HG02981 (cell line): ENCODE data around the gene TRIM44.
"Not testable (repeated sequence)": the region's sequence is repeated elsewhere in the genome, so short reads cannot be mapped to it uniquely, and the experiment has no call there.

Experiments used
- ATAC-seq: cut with Tn5 transposase; IDR thresholded peaks from one replicate; pipeline ENCODE4 v1.9.1; 2021; ENCODE audit warnings: mild to moderate bottlenecking, moderate library complexity; ENCODE audit not compliant: unreplicated experiment

The TRIM44 gene

DNA sequence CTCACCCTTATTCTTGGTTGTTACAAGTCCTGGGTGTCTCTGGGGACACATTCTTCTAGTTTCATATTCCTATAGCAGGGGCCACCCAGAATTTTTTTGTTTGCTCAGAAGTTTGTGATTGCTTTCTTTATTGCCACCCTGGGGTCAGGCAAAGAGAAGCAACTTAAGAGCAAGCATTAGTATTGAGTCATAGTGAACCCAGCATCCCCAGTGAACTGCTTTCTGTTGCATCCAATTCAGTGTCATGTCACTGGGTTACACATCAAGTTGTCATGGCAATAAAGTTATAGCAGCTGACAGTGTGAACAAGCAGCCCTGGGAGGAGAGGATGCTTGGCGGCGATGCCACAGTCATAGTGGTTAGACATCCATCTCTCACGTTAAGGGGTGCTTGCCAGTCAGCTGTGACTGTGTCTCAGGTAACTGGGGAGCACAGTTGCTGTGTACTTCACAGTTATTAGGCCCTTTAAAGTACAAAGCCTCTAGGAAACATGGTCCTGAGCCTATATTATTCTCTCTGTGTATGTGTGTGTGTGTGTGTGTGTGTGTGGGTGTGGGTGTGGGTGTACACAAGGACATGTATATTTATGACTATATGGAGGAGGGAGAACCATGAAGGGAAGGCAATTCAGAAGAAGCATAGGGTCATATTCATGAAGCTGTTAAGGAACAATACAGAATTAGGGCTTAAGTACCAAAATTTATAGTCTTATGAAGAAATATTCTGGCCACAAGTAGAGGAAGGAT is 52.5 kb downstream of the TRIM44 start:
- ATAC-seq = peak; percentile 88

DNA sequence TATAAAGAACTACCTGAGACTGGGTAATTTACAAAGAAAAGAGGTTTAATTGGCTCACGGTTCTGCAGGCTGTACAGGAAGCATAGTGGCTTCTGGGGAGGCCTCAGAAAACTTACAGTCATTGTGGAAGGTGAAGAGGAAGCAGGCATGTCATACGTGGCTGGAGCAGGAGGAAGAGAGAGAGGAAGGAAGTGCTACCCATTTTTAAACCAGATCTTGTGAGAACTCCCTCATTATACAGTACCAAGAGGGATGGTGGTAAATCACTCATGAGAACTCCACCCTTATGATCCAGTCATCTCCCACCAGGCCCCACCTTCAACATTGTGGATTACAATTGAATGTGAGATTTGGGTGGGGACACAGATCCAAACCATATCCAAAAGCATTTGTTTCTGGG is 53.1 kb downstream of the TRIM44 start:
- ATAC-seq = not testable (repeated sequence)

DNA sequence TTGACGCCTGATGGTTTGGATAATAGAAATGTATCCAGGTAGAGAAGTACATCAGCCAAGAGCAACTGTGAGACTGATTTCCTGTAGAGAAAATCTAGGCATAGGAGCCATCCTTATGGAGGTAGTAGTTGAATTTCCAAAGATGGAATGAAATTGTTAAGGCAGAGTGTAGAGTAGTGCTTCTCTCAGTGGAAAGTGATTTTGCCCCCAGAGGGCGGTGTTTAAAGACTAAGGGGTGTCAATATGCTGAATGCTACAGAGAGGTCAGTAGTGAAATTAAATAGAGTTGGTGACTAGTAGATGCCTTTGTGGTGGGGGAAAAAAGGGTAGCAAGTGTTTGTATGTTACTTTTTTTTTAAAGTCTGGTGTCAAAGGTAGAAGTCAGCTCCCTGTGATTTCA is 54.5 kb downstream of the TRIM44 start:
- no peak for ATAC-seq

DNA sequence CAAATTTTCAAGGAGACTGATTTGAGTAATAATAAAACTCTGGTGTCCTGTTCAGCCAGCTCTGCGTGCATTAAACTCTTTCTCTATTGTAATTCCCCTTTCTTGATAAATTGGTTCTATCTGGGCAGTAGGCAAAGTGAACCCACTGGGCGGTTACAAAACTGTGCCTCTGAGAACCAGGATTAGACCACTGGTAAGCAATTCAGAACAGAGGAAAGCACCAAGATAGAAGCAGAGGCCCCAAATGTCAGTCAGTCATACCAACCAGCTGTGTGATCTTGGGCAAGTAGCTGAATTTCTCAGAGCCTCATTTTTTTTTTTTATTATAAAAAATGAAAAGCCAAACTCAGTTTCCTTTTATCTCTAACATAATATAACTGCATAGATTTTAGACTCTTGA is 54.9 kb downstream of the TRIM44 start:
- no peak for ATAC-seq

DNA sequence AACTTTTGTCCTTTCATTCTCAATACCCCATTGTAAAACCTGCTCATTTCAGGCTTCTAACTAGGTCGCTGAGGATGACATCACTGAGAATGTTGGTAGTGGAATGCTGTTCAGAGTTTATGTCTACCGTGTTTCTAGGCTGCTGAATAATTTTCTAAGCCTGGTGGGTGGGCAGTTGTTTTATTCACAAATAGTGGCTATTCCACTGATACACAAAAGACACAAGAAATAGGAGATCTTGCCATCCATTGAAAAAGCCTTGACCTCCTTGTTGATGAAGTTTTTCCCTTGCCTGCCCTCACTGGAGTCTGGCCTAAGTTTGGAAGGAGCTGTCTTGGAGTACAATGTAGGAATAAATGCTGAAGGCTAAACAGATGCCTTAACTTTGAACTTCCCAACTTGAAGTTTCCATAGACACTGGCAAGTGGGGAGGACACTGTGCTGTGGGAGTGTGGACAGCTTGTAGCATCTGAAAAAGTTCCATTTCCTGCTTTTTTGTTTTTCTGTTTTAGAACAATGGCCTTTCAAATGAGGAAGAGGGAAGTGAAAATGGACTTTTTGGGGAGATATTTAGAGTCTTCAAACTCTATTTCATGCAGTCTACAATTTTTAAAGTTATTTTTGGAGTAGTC is 59.2 kb downstream of the TRIM44 start:
- ATAC-seq = no peak

DNA sequence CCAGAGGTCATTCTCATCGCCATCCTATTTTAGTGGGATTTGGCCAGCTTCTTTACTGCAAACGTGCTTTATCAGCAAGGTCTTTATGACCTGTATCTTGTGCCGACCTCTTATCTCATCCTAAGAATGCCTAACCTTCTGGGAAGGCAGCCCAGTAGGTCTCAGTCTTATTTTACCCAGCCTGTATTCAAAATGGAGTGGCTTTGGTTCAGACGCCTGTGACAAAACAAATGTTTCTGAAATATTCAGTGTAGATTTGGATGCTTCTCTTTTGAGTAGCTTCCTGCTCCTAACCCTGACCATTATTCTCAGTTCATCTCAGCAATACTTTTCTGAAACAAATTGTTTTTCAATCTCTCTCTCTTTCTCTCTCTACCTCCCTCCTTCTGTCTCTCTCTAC is 60.1 kb downstream of the TRIM44 start:
- no peak for ATAC-seq

DNA sequence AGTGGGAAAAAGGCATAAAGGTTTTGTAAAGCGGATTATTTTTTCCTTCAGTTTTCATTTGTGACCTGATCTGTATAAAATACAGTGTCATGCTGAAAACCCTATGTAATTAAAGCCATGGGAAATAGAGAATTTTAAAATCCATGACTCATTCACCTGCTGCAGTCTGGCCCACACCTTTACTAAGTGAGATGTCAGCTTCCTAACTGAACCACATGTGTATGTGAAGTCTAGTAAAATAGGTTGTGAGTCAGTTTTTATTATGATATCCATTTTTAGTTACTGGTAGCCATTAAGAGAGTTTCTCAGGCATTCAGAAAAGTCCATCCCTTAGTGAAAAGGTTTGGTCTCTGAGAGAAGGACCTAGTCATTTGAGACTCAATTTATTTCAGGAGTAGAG is 60.9 kb downstream of the TRIM44 start:
- ATAC-seq = peak; percentile 2

DNA sequence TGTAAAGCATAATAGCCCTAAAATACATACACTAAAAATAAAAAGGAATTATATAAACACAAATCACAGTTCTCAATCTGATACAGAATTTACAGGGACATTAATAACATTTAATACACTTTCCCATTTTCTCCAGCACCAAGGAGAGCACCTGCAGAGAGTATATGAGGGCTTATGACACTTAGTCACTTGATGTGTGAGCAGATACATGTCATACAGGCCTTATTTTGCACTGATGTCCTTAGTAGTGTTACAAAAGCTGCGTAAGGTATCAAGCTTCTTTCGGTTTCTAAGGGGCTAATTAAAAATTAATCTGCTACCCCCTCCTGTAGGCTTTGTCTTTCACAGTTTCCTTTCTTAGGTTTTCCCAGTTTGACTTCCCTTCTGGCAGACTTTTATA is 61.3 kb downstream of the TRIM44 start:
- peak; percentile 81 for ATAC-seq

DNA sequence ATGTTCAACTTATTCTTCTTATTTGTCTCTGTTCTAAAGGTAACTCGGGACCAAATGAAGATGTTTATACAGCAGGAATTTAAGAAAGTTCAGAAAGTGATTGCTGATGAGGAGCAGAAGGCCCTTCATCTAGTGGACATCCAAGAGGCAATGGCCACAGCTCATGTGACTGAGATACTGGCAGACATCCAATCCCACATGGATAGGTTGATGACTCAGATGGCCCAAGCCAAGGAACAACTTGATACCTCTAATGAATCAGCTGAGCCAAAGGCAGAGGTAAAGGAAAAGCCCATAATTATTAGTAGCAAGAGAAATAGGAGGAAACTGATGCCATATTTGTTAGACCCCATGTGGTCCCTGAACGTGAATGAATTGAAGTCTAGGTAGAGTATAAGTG is 63.3 kb downstream of the TRIM44 start:
- no peak for ATAC-seq

DNA sequence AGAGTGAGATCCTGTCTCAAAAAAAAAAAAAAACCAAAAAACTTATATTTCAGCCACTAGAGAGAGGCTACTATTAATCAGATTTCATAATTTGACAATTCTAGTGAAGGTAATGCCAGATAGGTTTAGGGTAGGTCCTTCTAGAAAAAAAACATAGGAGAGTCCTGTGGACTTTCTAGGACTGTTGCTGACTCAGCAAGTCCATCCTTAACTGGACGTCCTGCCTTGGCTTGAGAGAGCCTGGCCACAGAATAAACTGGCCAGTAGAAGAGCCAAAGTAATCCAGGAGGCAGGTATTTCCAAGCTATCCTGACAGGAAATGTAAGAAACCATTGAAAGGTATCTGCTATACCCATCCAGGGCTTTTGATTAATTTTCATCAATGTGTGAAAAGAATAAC is 64.6 kb downstream of the TRIM44 start:
- ATAC-seq = no peak

DNA sequence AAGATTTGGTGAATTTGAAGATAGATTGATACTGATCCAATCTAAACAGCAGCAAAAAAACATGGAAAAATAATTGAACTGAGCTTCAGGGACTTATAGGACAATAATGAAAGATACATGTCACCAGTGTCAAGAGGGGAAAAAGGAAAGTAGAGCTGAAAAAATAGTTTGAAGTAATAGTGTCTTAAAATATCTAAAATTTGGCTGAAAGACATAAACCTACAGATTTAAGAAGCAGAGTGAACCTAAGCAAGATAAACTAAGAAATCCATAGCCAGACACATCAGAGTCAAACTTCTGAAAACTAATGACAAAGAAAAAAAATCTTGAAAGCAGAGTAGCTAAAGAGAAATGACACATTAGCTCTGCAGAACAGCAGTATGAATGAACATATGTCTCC is 67.7 kb downstream of the TRIM44 start:
- ATAC-seq = no peak

DNA sequence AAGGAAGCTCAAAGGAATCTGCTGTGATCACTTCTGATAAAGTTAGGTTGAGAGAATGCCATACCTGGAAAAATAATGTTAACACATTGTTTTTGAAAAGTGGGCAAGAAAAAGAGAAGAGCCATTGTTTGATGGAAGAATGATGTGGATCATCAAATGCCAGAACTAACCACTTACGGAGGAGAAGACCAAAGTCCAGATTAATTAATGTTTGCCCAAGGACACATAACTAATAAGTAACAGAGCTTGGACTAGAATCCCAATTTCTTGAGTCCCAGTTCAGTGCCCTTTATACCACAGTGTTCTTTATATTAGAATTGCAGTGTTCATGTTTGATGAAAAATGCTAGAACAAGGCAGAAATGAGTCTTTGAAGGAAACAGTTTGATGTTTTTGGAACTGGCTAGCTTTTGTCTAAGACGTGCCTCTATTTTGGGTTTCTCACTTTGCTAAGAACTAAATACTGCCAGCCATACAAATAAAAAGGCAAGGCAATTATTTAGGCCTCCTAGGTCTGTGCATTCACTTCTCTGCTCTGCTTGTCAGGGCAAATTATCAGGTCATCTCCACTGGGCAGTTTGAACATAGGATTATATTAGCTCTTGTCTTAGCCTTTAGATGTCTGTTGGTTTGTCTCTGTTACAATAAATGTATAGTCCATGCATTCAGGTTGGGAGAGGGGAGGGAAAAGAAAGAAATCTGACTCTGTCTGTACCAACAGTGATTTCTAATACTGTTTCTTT is 72.3 kb downstream of the TRIM44 start:
- ATAC-seq = no peak

DNA sequence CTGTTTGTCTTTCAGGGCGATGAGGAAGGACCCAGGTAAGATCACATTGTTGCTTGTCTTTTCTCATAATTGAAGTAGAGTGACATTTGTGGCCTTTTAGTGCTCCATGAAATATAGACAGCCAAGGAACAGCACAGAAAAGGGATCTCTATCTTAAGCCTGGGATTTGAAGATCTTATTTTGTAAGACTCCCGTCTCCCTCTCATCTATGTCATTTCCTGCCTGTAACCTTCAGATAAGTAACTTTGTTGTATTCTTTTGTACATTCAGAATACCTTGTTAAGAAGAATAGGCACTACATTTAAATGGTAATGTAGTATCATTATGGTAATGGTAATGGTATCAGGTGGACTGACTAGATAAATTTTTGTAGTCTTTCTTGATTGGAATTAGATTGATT is 72.8 kb downstream of the TRIM44 start:
- ATAC-seq = no peak

DNA sequence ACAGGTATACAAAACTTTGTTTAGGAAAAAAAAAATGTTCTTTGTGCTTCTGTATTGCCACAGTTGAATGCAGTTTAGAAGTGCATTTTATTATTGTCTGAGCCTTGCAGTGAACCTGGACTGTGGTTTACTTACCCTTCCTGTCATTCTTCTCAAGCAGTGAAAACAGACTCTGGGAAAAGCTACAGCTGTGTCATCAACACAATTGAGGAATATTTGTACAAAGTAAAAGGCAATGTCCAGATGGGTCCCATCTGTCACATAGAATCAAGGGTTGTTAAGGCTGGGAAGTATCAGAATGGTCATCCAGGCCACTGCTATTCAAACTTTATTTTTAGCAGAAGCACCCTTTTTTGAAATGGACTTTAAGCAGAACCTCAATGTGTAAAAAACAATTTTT is 73.3 kb downstream of the TRIM44 start:
- ATAC-seq = no peak

DNA sequence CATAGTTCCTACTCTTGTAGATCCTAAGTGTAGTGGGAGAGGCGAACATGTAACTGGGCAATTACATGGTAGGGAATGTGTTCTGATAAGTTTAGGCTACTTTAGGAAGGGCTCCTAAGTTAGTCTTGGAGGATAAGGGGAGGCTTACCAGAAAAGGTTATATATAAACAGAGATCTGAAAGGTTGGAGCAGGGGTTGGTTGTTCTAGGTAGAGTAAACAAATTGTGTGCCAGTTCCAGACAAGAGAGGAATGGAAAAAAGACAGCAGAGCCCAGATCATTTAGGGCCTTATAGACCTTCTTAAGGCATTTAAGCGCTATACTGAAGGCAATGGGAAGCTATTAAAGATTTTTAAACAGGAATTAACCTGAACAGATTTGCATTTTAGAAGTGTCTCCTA is 74.4 kb downstream of the TRIM44 start:
- no peak for ATAC-seq

DNA sequence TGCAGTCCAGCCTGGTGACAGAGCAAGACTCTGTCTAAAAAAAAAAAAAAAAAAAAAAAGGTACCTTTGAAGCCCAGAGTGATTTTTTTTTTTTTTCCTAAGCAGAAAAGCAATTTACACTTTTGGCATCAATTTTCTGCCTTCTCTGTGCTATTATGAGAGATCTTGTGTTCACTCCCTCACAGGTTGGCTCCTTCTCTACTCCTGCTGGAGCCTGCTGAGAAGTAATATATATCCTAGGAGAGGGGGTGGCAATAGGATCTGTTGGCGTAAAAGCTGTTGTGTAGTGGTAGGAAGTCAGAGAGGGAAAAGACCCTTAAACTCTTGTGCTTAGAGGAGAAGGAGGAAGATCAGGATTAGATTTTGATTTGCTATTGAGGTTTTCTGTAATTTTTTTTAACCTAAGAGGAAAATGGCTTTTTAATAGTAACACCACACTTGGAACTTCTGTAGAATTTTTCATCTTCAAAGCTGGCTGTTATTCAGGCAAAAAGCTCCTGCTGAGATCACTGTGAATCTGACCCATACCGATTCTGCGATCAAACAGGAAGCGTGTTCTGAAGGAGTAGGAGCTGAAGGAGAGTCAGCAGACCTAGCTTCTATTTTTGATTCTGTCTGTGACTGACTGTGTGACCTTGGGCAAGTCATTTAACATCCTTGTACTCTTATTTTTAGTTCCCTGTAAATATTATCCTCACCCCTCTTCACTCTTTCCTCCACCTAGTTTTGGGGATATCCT is 77.7 kb downstream of the TRIM44 start:
- no peak for ATAC-seq

DNA sequence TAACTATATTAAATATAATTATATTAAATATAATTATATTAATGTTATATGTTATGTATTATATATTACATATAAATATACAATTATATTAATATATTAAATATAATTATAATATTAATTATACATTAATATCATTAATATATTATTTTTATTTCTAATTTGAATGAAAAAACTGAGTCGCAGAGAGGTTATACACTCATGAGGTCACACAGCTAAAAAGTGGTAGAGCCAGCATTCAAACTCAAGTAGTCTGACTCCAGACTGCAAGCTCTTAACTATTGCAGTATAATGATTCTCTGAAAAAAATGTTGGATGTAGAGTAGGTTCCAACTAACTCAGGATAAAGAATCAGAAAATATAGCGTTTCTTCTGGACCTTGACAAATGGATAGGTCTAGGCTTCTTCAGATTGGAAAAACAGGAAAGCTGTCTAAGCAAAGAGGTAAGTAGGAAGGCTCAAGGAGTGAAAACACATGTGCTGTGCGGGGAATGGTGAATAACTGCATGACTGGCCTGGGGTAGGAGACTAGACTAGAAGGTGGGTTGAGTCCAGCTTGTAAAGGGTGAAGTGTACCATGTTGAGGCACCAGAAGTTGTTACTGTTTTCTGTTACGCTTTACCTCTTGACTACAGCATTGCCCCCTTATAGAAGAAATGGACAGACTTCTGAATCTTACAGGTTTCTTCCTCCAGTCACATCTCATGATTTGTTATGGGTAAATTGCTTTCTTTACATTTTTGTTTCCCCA is 80.3 kb downstream of the TRIM44 start:
- ATAC-seq = no peak

DNA sequence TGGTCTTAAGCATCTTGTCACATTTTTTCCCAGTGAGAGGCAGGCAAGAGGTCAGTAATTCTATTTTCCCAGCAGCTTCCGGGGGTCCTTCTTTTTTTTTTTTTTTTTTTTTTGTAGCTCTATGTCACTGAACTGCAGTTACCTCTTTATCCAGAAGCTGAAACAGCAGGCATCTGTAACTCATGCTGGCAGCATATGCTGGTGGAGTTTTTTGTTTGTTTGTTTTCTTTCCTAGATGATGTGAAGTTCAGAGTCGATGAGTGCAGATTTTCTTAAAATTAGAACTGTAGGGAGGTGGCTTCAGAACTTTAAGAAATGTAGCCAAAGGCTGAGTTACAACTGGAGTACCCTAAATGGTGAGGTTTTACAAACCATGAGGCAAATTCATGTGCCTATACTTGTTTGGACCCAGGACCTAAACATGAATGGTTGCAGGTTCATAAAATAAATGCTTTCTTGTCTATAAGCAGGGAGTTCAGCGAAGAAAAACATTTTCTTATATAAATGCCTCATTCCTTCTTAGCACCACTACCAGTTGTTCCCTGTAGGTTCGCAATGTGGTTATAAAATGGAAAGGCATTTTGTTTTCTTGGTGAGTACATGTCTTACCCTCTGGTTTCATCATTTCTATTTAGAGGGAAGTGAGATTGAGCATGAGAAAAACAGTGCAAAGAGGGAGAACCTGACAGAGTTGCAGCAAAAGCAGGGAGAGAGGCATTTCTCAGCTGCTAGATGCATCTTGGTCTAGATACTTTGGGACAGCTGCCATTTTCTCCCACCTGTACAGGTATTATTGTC is 84.0 kb downstream of the TRIM44 start:
- no peak for ATAC-seq

DNA sequence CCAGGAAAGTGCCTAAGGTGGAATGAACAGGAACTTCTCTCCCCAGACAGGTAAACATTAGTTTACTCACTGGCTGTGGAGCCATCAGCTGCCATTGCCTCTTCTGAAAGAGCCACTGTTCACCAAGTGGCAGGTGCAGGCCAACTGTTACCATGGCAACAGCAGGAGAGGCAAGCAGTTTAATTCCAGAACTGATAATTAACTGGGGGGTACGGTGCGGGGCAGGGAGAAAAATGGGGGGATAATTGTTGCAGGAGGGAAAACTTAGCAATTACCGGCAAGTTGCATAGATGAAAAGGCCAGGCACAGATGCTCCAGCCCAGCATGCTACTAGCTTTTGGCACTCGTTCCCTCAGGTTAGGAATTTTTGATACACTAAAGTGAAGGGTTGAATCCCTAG is 85.1 kb downstream of the TRIM44 start:
- ATAC-seq = no peak

DNA sequence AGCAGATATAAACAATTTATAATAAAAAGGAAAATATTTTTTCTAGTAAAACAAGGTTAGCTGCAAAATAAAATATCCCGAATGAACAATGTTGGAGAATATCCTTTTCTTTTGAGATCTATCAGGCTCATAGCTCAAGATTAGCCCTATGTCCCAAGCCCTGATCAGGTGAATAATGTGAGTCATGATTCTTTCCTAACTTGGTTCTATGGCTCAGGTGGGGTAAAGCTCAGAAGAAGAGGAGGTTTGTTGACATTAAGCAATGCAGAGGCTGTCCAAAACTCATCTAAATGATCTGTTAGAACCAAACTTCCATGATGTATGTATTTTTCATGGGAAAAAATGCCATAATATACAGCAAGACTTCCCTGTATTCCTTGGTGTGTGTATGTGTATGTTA is 86.1 kb downstream of the TRIM44 start:
- no peak for ATAC-seq
